Measurements from ENCODE around the gene CLEC1B.
"Not testable (repeated sequence)": the region's sequence is repeated elsewhere in the genome, so short reads cannot be mapped to it uniquely, and the experiment has no call there.

DNA sequence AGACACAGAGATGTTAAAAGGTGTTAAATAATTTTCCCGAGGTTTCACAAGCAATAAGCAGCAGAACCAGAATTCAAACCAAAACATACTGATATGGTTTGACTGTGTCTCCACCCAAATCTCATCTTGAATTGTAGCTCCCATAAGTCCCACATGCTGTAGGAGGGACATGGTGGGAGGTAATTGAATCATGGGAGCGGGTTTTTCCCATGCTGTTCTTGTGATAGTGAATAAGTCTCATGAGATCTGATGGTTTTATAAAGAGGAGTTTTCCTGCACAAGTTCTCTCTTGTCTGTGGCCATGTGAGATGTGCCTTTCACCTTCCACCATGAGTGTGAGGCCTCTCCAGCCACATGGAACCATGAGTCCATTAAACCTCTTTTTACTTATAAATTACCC, 24.2 kb downstream of the CLEC1B start:
- TF ChIP-seq NFE2L2 (IDR thresholded peaks at IDR 0.05; ENCODE audit: low read length); CAMTA2 (CRISPR knock-in tag; IDR thresholded peaks at IDR 0.05; ENCODE audit: borderline replicate concordance); FOXK1 (CRISPR knock-in tag; IDR thresholded peaks at IDR 0.05; ENCODE audit: borderline replicate concordance, low read depth); ZNF615 (CRISPR knock-in tag; IDR thresholded peaks at IDR 0.05; ENCODE audit: borderline replicate concordance); POLR2A (IDR thresholded peaks at IDR 0.05; ENCODE audit: insufficient read depth in 1 of 2, low read depth in 2 of 2, low read length in 2 of 2); ZNF782 (CRISPR knock-in tag; IDR thresholded peaks at IDR 0.05; ENCODE audit: borderline replicate concordance): not testable (repeated sequence)

Measured in HepG2 (cell line).